Activated T-cell treated with anti-CD3 and anti-CD28 coated beads, Interleukin-2, amount 50 U/mL, for 72 hours (primary cell): ENCODE data around the gene DOK3. TPM values are rescaled to one million over a fixed set of nuclear protein-coding genes. Genes with fewer than 3 reads are reported as not detected.
A peak's percentile ranks its signal among the peaks of the same experiment; 100 is the strongest.

Experiments
- ATAC-seq, 2 donors: fragments of 150-1000 bp; cut with Tn5 transposase; replicated peaks in 1 of 2; 2 replicates each; pipeline ENCODE4 v1.10.0; 2021; ENCODE audit warnings: moderate library complexity in 2 of 2, mild to moderate bottlenecking in 1 of 2
- DNase-seq, 2 donors: peaks; one replicate each; pipeline ENCODE4 v3.0.0; 2021 to 2022; ENCODE audit warnings: mixed read lengths in 1 of 2
- H3K27ac Mint-ChIP-seq: one replicate; pipeline ENCODE4 v1.8.0; 2022; ENCODE audit warnings: mild to moderate bottlenecking, moderate library complexity, mixed read lengths
- H3K27me3 Mint-ChIP-seq: one replicate; pipeline ENCODE4 v1.8.0; 2022; ENCODE audit warnings: low read depth, mixed read lengths
- H3K36me3 Mint-ChIP-seq, 2 donors: one replicate each; pipeline ENCODE4 v1.8.0; 2022; ENCODE audit warnings: mixed read lengths in 2 of 2, mild to moderate bottlenecking in 1 of 2; ENCODE audit not compliant: insufficient read depth in 2 of 2
- H3K4me1 Mint-ChIP-seq: one replicate; pipeline ENCODE4 v1.8.0; 2022; ENCODE audit warnings: low read depth, mixed read lengths
- H3K4me3 Mint-ChIP-seq, 2 donors: one replicate each; pipeline ENCODE4 v1.8.0; 2022; ENCODE audit warnings: mild to moderate bottlenecking in 2 of 2, mixed read lengths in 2 of 2, moderate library complexity in 2 of 2
- H3K9me3 Mint-ChIP-seq, 2 donors: one replicate each; pipeline ENCODE4 v1.8.0; 2022; ENCODE audit warnings: mixed read lengths in 2 of 2
- total RNA-seq, 2 donors: library from RNA; stranded (reverse); gene quantifications; one replicate each; pipeline ENCODE4 v1.2.3, GENCODE V29; 2022

DOK3 gene
- total RNA-seq, 2 donors from 2014 or later: 4.0 to 5.7 TPM

- Mint-ChIP-seq H3K27ac (no peak overlapping the region), H3K27me3 (no peaks in the 10 kb centered on the region), H3K36me3 (peaks cover 0 to 3% of the 10 kb centered on the region in 2 donors), H3K4me3 (peak overlapping the region; percentile 85 to 95), H3K4me1 (peaks cover 34% of the 10 kb centered on the region), H3K9me3 (no peaks in the 10 kb centered on the region)
- ATAC-seq (peak; percentile 50 to 56), DNase-seq (peak; percentile 94 to 98)
These were observed 55.1 kb downstream of the DOK3 start for GRCh38 chr5:177454397-177455035.

GRCh38 chr5:177453852-177454396, 55.7 kb downstream of the DOK3 start:
- H3K36me3 Mint-ChIP-seq: peaks cover 0 to 3% of the 10 kb centered on the region in 2 donors
- H3K4me1 Mint-ChIP-seq: peaks cover 39% of the 10 kb centered on the region
- H3K4me3 Mint-ChIP-seq: peak overlapping the region; percentile 85 to 95
- no peaks in the 10 kb centered on the region for H3K9me3 Mint-ChIP-seq
- H3K27me3 Mint-ChIP-seq: no peaks in the 10 kb centered on the region
- peak overlapping the region; percentile 86 for H3K27ac Mint-ChIP-seq
- ATAC-seq (no peak), DNase-seq (peak in 1 of 2 donors; percentile 37)

DNA sequence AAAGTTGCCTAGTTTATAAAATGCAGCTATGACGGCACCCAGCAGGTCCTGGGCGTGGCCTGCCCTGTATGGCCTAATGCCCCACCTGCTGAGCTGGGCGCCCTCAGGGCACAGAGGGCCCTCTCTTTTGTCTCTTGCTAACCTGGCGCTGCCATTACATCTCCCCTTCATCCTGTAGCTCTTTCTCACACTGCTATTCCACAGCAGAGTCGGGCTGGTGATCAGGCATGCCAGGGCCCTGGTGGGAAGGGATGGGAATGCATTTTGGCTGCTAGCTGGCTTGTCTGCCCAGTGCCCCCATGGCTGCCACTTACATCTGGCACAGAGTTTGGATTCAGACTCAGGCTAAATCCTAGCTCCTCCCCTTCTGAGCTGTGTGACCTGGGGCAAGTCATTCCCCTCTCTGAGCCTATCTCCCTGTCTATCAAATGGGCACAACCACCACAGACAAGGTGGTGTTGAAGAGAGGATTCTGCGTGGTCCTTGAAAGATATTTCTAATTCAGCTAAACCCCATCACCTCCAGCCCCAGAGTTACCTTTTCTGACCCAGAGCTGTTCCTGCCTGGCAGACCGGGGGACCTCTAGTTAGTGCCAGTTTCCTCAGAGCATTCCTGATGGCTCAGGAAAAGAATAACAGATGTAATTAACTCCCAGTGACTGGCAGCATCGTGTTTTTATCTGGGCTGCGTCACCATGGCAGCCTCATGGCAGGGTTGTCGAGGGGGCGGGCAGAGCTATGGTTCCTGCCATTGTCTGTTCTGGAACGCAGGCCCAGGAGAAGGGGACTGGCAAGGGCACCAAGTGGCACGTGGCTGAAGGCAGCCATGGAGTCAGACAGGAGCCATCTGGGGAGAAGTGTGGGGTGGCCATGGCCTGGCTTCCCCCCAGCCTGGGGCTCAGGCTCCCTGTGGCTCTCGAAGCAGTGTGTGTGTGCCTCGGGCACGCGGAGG, 56.7 kb downstream of the DOK3 start:
- peaks cover 49% of the 10 kb centered on the region for H3K4me1 Mint-ChIP-seq
- H3K4me3 Mint-ChIP-seq: peak overlapping the region; percentile 85 to 95
- DNase-seq (no peak), ATAC-seq (no peak)
- H3K9me3 Mint-ChIP-seq: no peaks in the 10 kb centered on the region
- H3K27ac Mint-ChIP-seq: no peak overlapping the region
- H3K27me3 Mint-ChIP-seq: no peaks in the 10 kb centered on the region
- H3K36me3 Mint-ChIP-seq: peaks cover 0 to 3% of the 10 kb centered on the region in 2 donors

Other genes starting within 250 kb of the DOK3 start
- gene RAB24, start 206.1 kb downstream of the DOK3 start, total RNA-seq: 10 to 100 TPM; 26.3 to 29.4 TPM
- gene PRELID1, start 206.0 kb downstream of the DOK3 start, total RNA-seq: 100 to 1,000 TPM; 118 to 128 TPM
- 10 to 100 TPM; 44.2 to 61.1 TPM for gene MXD3, start 197.9 kb downstream of the DOK3 start, total RNA-seq
- 100 to 1,000 TPM; 115 to 124 TPM for gene LMAN2, start 158.2 kb downstream of the DOK3 start, total RNA-seq
- gene RGS14, start 151.9 kb downstream of the DOK3 start, total RNA-seq: 10 to 100 TPM; 41.3 to 50.8 TPM
- under 1 TPM; 0.19 to 0.21 TPM for gene SLC34A1, start 125.4 kb downstream of the DOK3 start, total RNA-seq
- not detected for gene PFN3, start 109.2 kb downstream of the DOK3 start, total RNA-seq
- gene F12, start 100.3 kb downstream of the DOK3 start, total RNA-seq: 1 to 10 TPM; 6.5 to 6.7 TPM
- gene GRK6, start 83.2 kb downstream of the DOK3 start, total RNA-seq: 100 to 1,000 TPM; 133 to 135 TPM
- gene PRR7, start 63.0 kb downstream of the DOK3 start, total RNA-seq: 10 to 100 TPM; 12.1 to 16.0 TPM
- gene DBN1, start 36.2 kb downstream of the DOK3 start, total RNA-seq: 10 to 100 TPM; 69.5 to 98.8 TPM
- 10 to 100 TPM; 87.5 to 93.9 TPM for gene PDLIM7, start 12.2 kb downstream of the DOK3 start, total RNA-seq
- gene DDX41, start 7.1 kb upstream of the DOK3 start, total RNA-seq: 100 to 1,000 TPM in 1 of 2 donors, 10 to 100 TPM in 1; 89.2 to 117 TPM
- gene FAM193B, start 44.7 kb upstream of the DOK3 start, total RNA-seq: 100 to 1,000 TPM in 1 of 2 donors, 10 to 100 TPM in 1; 79.6 to 105 TPM
- 100 to 1,000 TPM in 1 of 2 donors, 10 to 100 TPM in 1; 96.2 to 107 TPM for gene TMED9, start 82.4 kb upstream of the DOK3 start, total RNA-seq
- 10 to 100 TPM; 14.6 to 16.8 TPM for gene B4GALT7, start 90.3 kb upstream of the DOK3 start, total RNA-seq